ENCODE data around the gene LCE1B.

The LCE1B gene, protein sequence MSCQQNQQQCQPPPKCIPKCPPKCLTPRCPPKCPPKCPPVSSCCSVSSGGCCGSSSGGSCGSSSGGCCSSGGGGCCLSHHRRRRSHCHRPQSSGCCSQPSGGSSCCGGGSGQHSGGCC

DNA sequence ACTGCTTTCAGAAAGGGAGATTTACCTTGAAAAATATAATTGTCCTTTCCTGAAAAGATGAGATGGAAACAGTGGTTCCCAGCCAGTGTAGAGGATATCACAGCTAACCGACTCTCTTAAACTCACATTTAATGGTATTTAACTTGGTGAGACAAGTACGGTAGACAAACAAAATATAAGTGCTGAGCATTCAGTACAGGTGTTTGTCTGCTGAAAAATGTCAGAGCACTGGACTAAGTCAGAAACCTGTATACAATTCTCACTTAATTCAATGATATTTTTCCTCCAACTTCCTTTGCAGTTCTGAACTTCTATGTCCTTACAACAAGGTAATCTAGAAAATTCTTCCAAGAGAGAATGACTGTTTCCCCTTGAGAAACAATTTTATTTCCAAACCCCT, at the start of gene LCE1B:
Gene LCE1B (plus strand): TSS at position 301 of the 400 bp plus-strand sequence. CDS start 476 bp downstream, outside the sequence.
- Histone ChIP-seq H3K27me3 (ENCODE audit: insufficient read depth, low read length) (no peaks in the 10 kb centered on the region), H3K36me3 (ENCODE audit: insufficient read depth, low read depth, low read length) (no peaks in the 10 kb centered on the region), H3K9me3 (ENCODE audit: insufficient read depth, low read depth, low read length) (peaks cover 48% of the 10 kb centered on the region), H3K27ac (ENCODE audit: low read length) (no peak within 1 kb of the TSS), H3K4me3 (ENCODE audit: low read length) (no peak within 1 kb of the TSS), H3K9ac (ENCODE audit: low read depth, low read length) (no peak within 1 kb of the TSS), H3K4me1 (ENCODE audit: insufficient read depth, low read length) (no peaks in the 10 kb centered on the region)

DNA sequence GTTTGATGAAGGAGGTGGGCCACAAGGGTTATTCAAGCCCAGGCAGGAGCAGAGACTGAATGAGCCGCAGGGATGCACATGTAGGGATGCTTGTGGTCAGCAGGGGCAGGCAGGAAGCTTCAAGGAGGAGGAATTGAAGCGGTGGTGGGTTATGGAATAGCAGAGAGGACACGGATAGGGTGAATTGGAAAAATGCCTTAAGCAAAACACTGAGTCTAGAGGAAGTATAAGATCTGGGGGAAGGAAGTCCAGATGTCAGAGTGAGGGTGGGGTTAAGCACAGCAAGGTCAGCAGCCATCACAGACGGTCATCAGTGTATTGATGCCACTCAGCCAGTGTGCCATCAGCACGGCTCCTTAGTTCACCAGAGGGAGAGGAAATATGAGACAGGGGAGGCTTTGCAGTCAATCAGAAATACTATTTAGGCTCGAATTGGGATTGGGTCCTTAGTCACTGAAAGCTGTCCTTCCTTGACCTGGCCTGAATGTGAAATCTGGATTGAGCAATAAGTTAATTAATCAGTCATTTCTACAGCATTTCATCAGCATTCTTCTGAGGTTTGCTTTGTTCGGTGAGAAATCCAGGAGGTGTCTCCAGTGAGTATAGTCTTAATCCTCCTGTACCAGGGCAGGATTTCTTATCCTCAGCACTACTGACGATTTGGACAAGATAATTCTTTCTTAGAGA, 42.8 kb upstream of the LCE1B start:
- Histone ChIP-seq H3K27ac (ENCODE audit: low read length) (no peak overlapping the region), H3K4me3 (ENCODE audit: low read length) (no peak overlapping the region), H3K36me3 (ENCODE audit: insufficient read depth, low read depth, low read length) (no peaks in the 10 kb centered on the region), H3K4me1 (ENCODE audit: insufficient read depth, low read length) (no peaks in the 10 kb centered on the region), H3K27me3 (ENCODE audit: insufficient read depth, low read length) (no peaks in the 10 kb centered on the region), H3K9ac (ENCODE audit: low read depth, low read length) (no peak overlapping the region), H3K9me3 (ENCODE audit: insufficient read depth, low read depth, low read length) (peaks cover 54% of the 10 kb centered on the region)

DNA sequence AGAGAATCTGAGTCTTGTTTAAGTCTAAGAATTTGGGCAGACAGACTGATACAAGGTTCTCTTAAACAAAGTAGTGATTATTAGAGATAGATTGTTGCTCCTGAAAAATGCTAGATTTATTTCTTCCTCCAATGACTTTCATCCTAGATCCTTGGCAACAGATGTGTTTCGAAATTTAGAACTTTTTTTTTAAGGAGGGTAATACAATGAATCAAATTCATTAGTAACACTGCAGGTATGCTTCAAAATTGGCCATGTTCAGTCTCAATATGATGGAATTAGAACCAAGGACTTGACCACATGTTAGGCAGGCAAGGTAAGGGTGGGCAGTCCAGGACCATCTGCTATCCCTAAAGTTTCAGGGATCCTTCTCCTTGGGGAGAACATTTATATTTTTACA, 41.4 kb upstream of the LCE1B start:
- no peak overlapping the region for H3K4me3 ChIP-seq (ENCODE audit: low read length)
- H3K27me3 ChIP-seq (ENCODE audit: insufficient read depth, low read length), result no peaks in the 10 kb centered on the region
- H3K36me3 ChIP-seq (ENCODE audit: insufficient read depth, low read depth, low read length), result no peaks in the 10 kb centered on the region
- no peaks in the 10 kb centered on the region for H3K4me1 ChIP-seq (ENCODE audit: insufficient read depth, low read length)
- H3K9ac ChIP-seq (ENCODE audit: low read depth, low read length), result no peak overlapping the region
- H3K27ac ChIP-seq (ENCODE audit: low read length), result no peak overlapping the region
- H3K9me3 ChIP-seq (ENCODE audit: insufficient read depth, low read depth, low read length), result peaks cover 55% of the 10 kb centered on the region

DNA sequence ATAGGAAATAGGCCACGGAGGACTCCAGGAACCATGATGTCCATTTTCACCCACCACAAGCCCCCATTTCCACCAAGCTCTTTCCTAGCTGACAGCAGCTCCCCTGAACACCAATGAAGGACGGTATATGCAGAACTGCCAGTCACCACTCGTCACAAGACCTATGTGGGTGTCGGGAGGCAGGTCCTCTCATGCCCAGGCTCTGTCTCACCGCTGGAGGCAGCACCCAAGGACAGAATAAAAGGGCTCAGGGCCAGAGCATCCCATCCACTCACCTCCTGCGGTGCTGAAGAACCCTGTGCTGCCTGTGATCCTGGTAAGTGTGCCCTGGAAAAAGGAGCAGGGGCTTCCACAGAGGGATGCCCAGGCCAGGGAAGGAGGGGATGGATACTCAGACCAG, 36.9 kb upstream of the LCE1B start, which contains the start of gene LCE1F:
Gene LCE1F (plus strand): TSS at position 266 of the 400 bp plus-strand sequence. CDS start 1,232 bp downstream, outside the sequence.
- Histone ChIP-seq H3K36me3 (ENCODE audit: insufficient read depth, low read depth, low read length) (no peaks in the 10 kb centered on the region), H3K9me3 (ENCODE audit: insufficient read depth, low read depth, low read length) (peaks cover 36% of the 10 kb centered on the region), H3K4me1 (ENCODE audit: insufficient read depth, low read length) (no peaks in the 10 kb centered on the region), H3K27ac (ENCODE audit: low read length) (no peak within 1 kb of the TSS), H3K27me3 (ENCODE audit: insufficient read depth, low read length) (no peaks in the 10 kb centered on the region), H3K9ac (ENCODE audit: low read depth, low read length) (no peak within 1 kb of the TSS), H3K4me3 (ENCODE audit: low read length) (no peak within 1 kb of the TSS)

DNA sequence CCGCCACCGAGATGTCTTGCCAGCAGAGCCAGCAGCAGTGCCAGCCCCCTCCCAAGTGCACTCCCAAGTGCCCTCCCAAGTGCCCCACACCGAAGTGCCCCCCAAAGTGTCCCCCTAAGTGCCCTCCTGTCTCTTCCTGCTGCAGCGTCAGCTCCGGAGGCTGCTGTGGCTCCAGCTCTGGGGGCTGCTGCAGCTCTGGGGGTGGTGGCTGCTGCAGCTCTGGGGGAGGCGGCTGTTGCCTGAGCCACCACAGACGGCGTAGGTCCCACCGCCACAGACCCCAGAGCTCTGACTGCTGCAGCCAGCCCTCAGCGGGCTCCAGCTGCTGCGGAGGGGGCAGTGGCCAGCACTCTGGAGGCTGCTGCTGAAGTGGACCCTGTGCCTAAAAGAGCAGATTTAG, 35.4 kb upstream of the LCE1B start:
- no peaks in the 10 kb centered on the region for H3K27me3 ChIP-seq (ENCODE audit: insufficient read depth, low read length)
- H3K9ac ChIP-seq (ENCODE audit: low read depth, low read length), result no peak overlapping the region
- no peaks in the 10 kb centered on the region for H3K4me1 ChIP-seq (ENCODE audit: insufficient read depth, low read length)
- H3K9me3 ChIP-seq (ENCODE audit: insufficient read depth, low read depth, low read length), result peaks cover 32% of the 10 kb centered on the region
- H3K36me3 ChIP-seq (ENCODE audit: insufficient read depth, low read depth, low read length), result no peaks in the 10 kb centered on the region
- H3K27ac ChIP-seq (ENCODE audit: low read length), result no peak overlapping the region
- H3K4me3 ChIP-seq (ENCODE audit: low read length), result no peak overlapping the region

DNA sequence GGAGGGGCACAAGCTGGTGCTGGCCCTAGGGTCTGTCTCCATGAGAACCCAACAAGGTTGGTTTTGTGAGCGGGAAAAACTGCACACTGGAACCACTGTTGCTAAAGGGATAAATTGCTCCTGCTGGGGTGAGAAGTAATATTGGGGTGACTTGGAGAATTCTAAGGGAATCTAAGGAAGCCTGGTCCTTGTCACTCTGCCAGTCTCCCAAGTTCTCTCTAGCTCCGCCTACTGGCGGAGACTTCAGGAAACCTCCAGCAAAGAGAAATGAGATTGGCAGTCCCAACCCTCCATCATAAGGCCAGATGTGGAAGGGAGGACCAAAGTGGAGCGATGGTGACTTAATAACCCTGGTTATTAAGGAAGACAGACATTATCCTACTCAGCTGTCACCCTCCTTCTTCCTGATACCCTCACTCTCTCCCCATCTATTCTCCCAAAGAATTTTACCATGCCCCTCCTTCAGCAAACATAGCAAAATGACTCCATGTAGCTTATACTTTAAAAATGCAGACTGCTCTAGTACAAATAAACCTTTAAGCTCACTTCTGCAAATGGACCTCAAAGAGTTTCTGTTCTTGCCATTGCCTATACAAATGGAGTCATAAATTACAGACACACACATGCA, 34.1 kb upstream of the LCE1B start:
- Histone ChIP-seq H3K27ac (ENCODE audit: low read length) (no peak overlapping the region), H3K4me3 (ENCODE audit: low read length) (no peak overlapping the region), H3K9me3 (ENCODE audit: insufficient read depth, low read depth, low read length) (peaks cover 36% of the 10 kb centered on the region), H3K4me1 (ENCODE audit: insufficient read depth, low read length) (no peaks in the 10 kb centered on the region), H3K9ac (ENCODE audit: low read depth, low read length) (no peak overlapping the region), H3K27me3 (ENCODE audit: insufficient read depth, low read length) (no peaks in the 10 kb centered on the region), H3K36me3 (ENCODE audit: insufficient read depth, low read depth, low read length) (no peaks in the 10 kb centered on the region)

DNA sequence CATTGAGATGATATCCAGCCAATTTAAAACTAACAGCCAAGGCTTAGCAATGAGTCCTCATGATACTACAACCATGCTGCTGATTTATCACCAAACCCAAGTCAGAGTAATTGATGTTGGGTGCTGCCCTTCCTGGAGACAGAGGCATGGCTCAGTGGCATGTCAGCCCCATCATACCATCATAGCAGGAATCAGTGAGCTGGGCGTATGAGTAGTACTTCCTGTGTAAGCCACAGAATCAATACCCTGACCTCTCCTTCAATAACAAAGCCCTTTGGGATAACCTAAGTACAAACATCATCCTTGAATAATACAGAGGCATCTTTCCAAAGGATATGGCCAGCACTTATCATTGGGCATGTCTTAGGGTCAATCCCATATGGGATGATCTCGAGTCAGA, 28.7 kb upstream of the LCE1B start:
- no peak overlapping the region for H3K27ac ChIP-seq (ENCODE audit: low read length)
- H3K9me3 ChIP-seq (ENCODE audit: insufficient read depth, low read depth, low read length), result peaks cover 47% of the 10 kb centered on the region
- H3K4me1 ChIP-seq (ENCODE audit: insufficient read depth, low read length), result no peaks in the 10 kb centered on the region
- no peaks in the 10 kb centered on the region for H3K27me3 ChIP-seq (ENCODE audit: insufficient read depth, low read length)
- no peak overlapping the region for H3K4me3 ChIP-seq (ENCODE audit: low read length)
- no peaks in the 10 kb centered on the region for H3K36me3 ChIP-seq (ENCODE audit: insufficient read depth, low read depth, low read length)
- H3K9ac ChIP-seq (ENCODE audit: low read depth, low read length), result no peak overlapping the region

DNA sequence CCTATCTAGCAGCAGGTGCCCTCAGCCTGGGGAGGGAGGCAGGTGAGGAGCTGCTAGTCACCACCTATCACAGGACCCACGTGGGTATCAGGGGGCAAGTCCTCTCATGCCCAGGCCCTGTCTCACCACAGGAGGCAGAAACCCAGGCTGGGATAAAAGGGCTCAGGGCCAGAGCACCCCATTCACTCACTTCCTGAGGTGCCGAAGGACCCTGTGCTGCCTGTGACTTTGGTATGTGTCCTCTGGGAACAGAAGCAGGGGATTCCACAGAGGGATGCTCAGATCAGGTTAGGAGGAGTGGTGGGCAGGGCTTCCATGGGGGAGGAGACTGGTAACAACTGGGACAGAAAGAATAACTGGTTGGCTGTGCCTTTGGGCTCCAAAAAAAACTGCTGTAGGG, 25.7 kb upstream of the LCE1B start, which contains the start of gene LCE1E:
Gene LCE1E (plus strand): TSS at position 181 of the 400 bp plus-strand sequence. CDS start 1,043 bp downstream, outside the sequence.
- no peaks in the 10 kb centered on the region for H3K36me3 ChIP-seq (ENCODE audit: insufficient read depth, low read depth, low read length)
- no peaks in the 10 kb centered on the region for H3K4me1 ChIP-seq (ENCODE audit: insufficient read depth, low read length)
- H3K27me3 ChIP-seq (ENCODE audit: insufficient read depth, low read length), result no peaks in the 10 kb centered on the region
- H3K4me3 ChIP-seq (ENCODE audit: low read length), result no peak within 1 kb of the TSS
- no peak within 1 kb of the TSS for H3K9ac ChIP-seq (ENCODE audit: low read depth, low read length)
- no peak within 1 kb of the TSS for H3K27ac ChIP-seq (ENCODE audit: low read length)
- peaks cover 35% of the 10 kb centered on the region for H3K9me3 ChIP-seq (ENCODE audit: insufficient read depth, low read depth, low read length)

DNA sequence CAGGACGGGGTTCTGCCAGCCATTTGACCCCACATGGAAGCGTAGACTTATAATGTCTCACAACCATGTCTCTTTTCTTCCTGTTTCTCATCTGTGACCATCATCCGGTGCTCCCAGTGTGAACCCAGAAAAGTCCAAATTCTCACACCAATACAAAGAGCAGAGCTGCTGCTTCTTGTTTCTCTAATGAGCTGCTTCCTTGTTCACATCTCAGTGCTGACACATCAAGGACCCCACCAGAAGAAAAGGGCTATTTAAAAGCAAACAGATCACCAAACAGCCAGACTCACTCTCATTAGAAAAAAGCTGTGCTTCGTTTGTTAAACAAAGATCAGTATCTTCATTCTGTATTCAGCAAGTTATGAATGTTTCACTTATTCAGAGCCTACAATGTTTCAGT, 16.1 kb upstream of the LCE1B start:
- peaks cover 1% of the 10 kb centered on the region; the same call in 1 of the 2 replicates for H3K9me3 ChIP-seq (ENCODE audit: insufficient read depth, low read depth, low read length)
- no peak overlapping the region for H3K9ac ChIP-seq (ENCODE audit: low read depth, low read length)
- no peaks in the 10 kb centered on the region for H3K36me3 ChIP-seq (ENCODE audit: insufficient read depth, low read depth, low read length)
- no peak overlapping the region for H3K4me3 ChIP-seq (ENCODE audit: low read length)
- no peak overlapping the region for H3K27ac ChIP-seq (ENCODE audit: low read length)
- H3K27me3 ChIP-seq (ENCODE audit: insufficient read depth, low read length), result no peaks in the 10 kb centered on the region
- H3K4me1 ChIP-seq (ENCODE audit: insufficient read depth, low read length), result no peaks in the 10 kb centered on the region

DNA sequence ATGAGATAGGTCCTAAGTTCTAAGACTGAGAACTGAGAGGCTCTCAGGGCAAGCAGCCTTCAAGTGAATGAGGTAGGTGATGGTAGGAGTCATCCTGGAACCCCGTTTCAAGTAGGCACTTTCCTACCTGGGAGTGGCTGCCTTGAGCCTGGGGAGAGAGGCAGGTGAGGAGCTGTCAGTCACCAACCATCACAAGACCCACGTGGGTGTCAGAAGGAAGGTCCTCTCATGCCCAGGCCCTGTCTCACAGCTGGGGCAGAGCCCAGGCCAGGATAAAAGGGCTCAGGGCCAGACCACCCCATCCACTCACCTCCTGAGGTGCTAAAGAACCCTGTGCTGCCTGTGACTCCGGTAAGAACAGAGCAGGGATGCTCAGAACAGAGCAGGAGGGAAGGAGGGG, 15.3 kb upstream of the LCE1B start, which contains the start of gene LCE1D:
Gene LCE1D (plus strand): TSS at position 301 of the 400 bp plus-strand sequence. CDS start 1,074 bp downstream, outside the sequence.
- Histone ChIP-seq H3K36me3 (ENCODE audit: insufficient read depth, low read depth, low read length) (no peaks in the 10 kb centered on the region), H3K4me3 (ENCODE audit: low read length) (no peak within 1 kb of the TSS), H3K9me3 (ENCODE audit: insufficient read depth, low read depth, low read length) (peaks cover 4% of the 10 kb centered on the region; the same call in 1 of the 2 replicates), H3K27ac (ENCODE audit: low read length) (no peak within 1 kb of the TSS), H3K27me3 (ENCODE audit: insufficient read depth, low read length) (no peaks in the 10 kb centered on the region), H3K9ac (ENCODE audit: low read depth, low read length) (no peak within 1 kb of the TSS), H3K4me1 (ENCODE audit: insufficient read depth, low read length) (no peaks in the 10 kb centered on the region)

DNA sequence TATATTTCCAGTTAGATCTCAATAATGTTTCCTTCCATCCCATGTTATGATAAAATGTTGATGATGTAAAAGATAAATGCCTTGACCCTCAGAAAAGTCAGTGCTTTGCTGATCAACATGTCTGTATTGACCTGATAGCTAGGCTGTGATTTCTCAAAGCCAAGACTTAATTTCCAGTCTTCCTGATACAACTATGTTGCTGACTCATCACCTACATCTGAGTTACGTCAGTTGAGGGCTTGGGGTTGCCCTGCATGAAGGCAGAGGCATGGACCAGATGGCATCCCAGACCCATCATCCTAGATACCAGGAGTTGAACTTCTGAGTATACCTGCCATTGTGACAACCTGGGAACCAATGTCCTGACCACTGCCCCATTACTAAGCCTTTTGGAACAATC, 10.4 kb upstream of the LCE1B start:
- Histone ChIP-seq H3K27me3 (ENCODE audit: insufficient read depth, low read length) (no peaks in the 10 kb centered on the region), H3K9me3 (ENCODE audit: insufficient read depth, low read depth, low read length) (peaks cover 39% of the 10 kb centered on the region), H3K9ac (ENCODE audit: low read depth, low read length) (no peak overlapping the region), H3K4me1 (ENCODE audit: insufficient read depth, low read length) (no peaks in the 10 kb centered on the region), H3K27ac (ENCODE audit: low read length) (no peak overlapping the region), H3K4me3 (ENCODE audit: low read length) (no peak overlapping the region), H3K36me3 (ENCODE audit: insufficient read depth, low read depth, low read length) (no peaks in the 10 kb centered on the region)

DNA sequence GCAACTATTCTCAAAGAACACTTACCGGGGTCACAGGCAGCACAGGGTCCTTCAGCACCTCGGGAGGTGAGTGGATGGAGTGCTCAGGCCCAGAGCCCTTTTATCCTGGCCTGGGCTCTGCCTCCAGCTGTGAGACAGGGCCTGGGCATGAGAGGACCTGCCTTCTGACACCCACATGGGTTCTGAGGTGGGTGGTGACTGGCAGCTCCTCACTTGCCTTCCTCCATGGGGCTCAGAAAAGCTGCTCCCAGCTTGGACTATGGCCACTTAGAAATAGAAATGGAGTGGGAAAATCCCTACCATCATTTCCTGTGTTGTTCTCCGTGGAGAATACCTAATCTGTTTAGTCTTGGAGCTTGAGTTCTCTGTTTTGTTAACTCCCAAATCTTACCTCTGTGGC, 5.2 kb upstream of the LCE1B start, which contains the start of gene LCE1C:
Gene LCE1C (minus strand): TSS at position 76 of the 400 bp plus-strand sequence. CDS start 1,173 bp downstream, outside the sequence.
- H3K4me1 ChIP-seq (ENCODE audit: insufficient read depth, low read length), result no peaks in the 10 kb centered on the region
- H3K4me3 ChIP-seq (ENCODE audit: low read length), result no peak within 1 kb of the TSS
- H3K9me3 ChIP-seq (ENCODE audit: insufficient read depth, low read depth, low read length), result peaks cover 56% of the 10 kb centered on the region
- H3K27ac ChIP-seq (ENCODE audit: low read length), result no peak within 1 kb of the TSS
- no peak within 1 kb of the TSS for H3K9ac ChIP-seq (ENCODE audit: low read depth, low read length)
- H3K27me3 ChIP-seq (ENCODE audit: insufficient read depth, low read length), result no peaks in the 10 kb centered on the region
- no peaks in the 10 kb centered on the region for H3K36me3 ChIP-seq (ENCODE audit: insufficient read depth, low read depth, low read length)

All from iPS-20b (cell line).